ENCODE measurements around the gene NTMT1. TPM values are rescaled to one million over a fixed set of nuclear protein-coding genes. Genes with fewer than 3 reads are reported as not detected.

NTMT1 gene
- total and polyA plus RNA-seq, 2 donors: 23.9 to 33.2 TPM

GRCh38 chr9:129665814-129666520, 40.0 kb downstream of the NTMT1 start:
- Histone ChIP-seq H3K4me1 (ENCODE audit: control insufficient read depth in 2 of 2, insufficient read depth in 2 of 2, low read length in 2 of 2) (no peaks in the 10 kb centered on the region), H3K9me3 (ENCODE audit: control insufficient read depth in 2 of 2, insufficient read depth in 1 of 2, low read length in 1 of 2) (no peaks in the 10 kb centered on the region), H3K27ac (ENCODE audit: low read depth in 1 of 2, low read length in 1 of 2) (no peak overlapping the region), H3K27me3 (ENCODE audit: control insufficient read depth in 2 of 2, insufficient read depth in 1 of 2, low read length in 1 of 2) (peaks cover 38 to 84% of the 10 kb centered on the region in 2 donors), H3K36me3 (ENCODE audit: control insufficient read depth in 2 of 2, insufficient read depth in 2 of 2, low read length in 1 of 2) (no peaks in the 10 kb centered on the region), H3K4me3 (ENCODE audit: low read length in 2 of 2) (peak overlapping the region in 1 of 2 donors; percentile 36)
- no peak for DNase-seq (ENCODE audit: low read depth in 6 of 9, low spot score in 9 of 9)
- 8% methylated on average over 88 of the region's 88 CpGs for WGBS

- no peaks in the 10 kb centered on the region for H3K36me3 ChIP-seq (ENCODE audit: control insufficient read depth in 2 of 2, insufficient read depth in 2 of 2, low read length in 1 of 2)
- H3K9me3 ChIP-seq (ENCODE audit: control insufficient read depth in 2 of 2, insufficient read depth in 1 of 2, low read length in 1 of 2): no peaks in the 10 kb centered on the region
- no peak overlapping the region for H3K4me3 ChIP-seq (ENCODE audit: low read length in 2 of 2)
- H3K27me3 ChIP-seq (ENCODE audit: control insufficient read depth in 2 of 2, insufficient read depth in 1 of 2, low read length in 1 of 2): peaks cover 37 to 84% of the 10 kb centered on the region in 2 donors
- DNase-seq (ENCODE audit: low read depth in 6 of 9, low spot score in 9 of 9): no peak
- no peaks in the 10 kb centered on the region for H3K4me1 ChIP-seq (ENCODE audit: control insufficient read depth in 2 of 2, insufficient read depth in 2 of 2, low read length in 2 of 2)
- H3K27ac ChIP-seq (ENCODE audit: low read depth in 1 of 2, low read length in 1 of 2): no peak overlapping the region
- 43% methylated on average over 13 of the region's 13 CpGs for WGBS
Observed at GRCh38 chr9:129666575-129666974, 40.6 kb downstream of the NTMT1 start.

- DNase-seq (ENCODE audit: low read depth in 6 of 9, low spot score in 9 of 9): no peak
- Histone ChIP-seq H3K9me3 (ENCODE audit: control insufficient read depth in 2 of 2, insufficient read depth in 1 of 2, low read length in 1 of 2) (no peaks in the 10 kb centered on the region), H3K4me3 (ENCODE audit: low read length in 2 of 2) (no peak overlapping the region), H3K27me3 (ENCODE audit: control insufficient read depth in 2 of 2, insufficient read depth in 1 of 2, low read length in 1 of 2) (peaks cover 37 to 89% of the 10 kb centered on the region in 2 donors), H3K27ac (ENCODE audit: low read depth in 1 of 2, low read length in 1 of 2) (no peak overlapping the region), H3K36me3 (ENCODE audit: control insufficient read depth in 2 of 2, insufficient read depth in 2 of 2, low read length in 1 of 2) (no peaks in the 10 kb centered on the region), H3K4me1 (ENCODE audit: control insufficient read depth in 2 of 2, insufficient read depth in 2 of 2, low read length in 2 of 2) (no peaks in the 10 kb centered on the region)
- WGBS: 90% methylated on average over 11 of the region's 11 CpGs
Observed at GRCh38 chr9:129667378-129667777, 41.4 kb downstream of the NTMT1 start.

- no peaks in the 10 kb centered on the region for H3K9me3 ChIP-seq (ENCODE audit: control insufficient read depth in 2 of 2, insufficient read depth in 1 of 2, low read length in 1 of 2)
Observed at GRCh38 chr9:129667850-129668249, 41.9 kb downstream of the NTMT1 start.

GRCh38 chr9:129669141-129669718, 43.3 kb downstream of the NTMT1 start:
- Histone ChIP-seq H3K27ac (ENCODE audit: low read depth in 1 of 2, low read length in 1 of 2) (no peak overlapping the region), H3K4me1 (ENCODE audit: control insufficient read depth in 2 of 2, insufficient read depth in 2 of 2, low read length in 2 of 2) (no peaks in the 10 kb centered on the region), H3K9me3 (ENCODE audit: control insufficient read depth in 2 of 2, insufficient read depth in 1 of 2, low read length in 1 of 2) (no peaks in the 10 kb centered on the region), H3K36me3 (ENCODE audit: control insufficient read depth in 2 of 2, insufficient read depth in 2 of 2, low read length in 1 of 2) (no peaks in the 10 kb centered on the region), H3K4me3 (ENCODE audit: low read length in 2 of 2) (no peak overlapping the region), H3K27me3 (ENCODE audit: control insufficient read depth in 2 of 2, insufficient read depth in 1 of 2, low read length in 1 of 2) (peaks cover 35 to 81% of the 10 kb centered on the region in 2 donors)
- WGBS: 63% methylated on average over 17 of the region's 17 CpGs
- DNase-seq (ENCODE audit: low read depth in 6 of 9, low spot score in 9 of 9): no peak

More at GRCh38 chr9:129667850-129668249, 41.9 kb downstream of the NTMT1 start:
- Histone ChIP-seq H3K36me3 (ENCODE audit: control insufficient read depth in 2 of 2, insufficient read depth in 2 of 2, low read length in 1 of 2) (no peaks in the 10 kb centered on the region), H3K27ac (ENCODE audit: low read depth in 1 of 2, low read length in 1 of 2) (no peak overlapping the region), H3K4me3 (ENCODE audit: low read length in 2 of 2) (no peak overlapping the region), H3K27me3 (ENCODE audit: control insufficient read depth in 2 of 2, insufficient read depth in 1 of 2, low read length in 1 of 2) (peaks cover 37 to 87% of the 10 kb centered on the region in 2 donors), H3K4me1 (ENCODE audit: control insufficient read depth in 2 of 2, insufficient read depth in 2 of 2, low read length in 2 of 2) (no peaks in the 10 kb centered on the region)
- WGBS: 91% methylated on average over 9 of the region's 9 CpGs
- no peak for DNase-seq (ENCODE audit: low read depth in 6 of 9, low spot score in 9 of 9)

- H3K36me3 ChIP-seq (ENCODE audit: control insufficient read depth in 2 of 2, insufficient read depth in 2 of 2, low read length in 1 of 2): no peaks in the 10 kb centered on the region
- peaks cover 31 to 78% of the 10 kb centered on the region in 2 donors for H3K27me3 ChIP-seq (ENCODE audit: control insufficient read depth in 2 of 2, insufficient read depth in 1 of 2, low read length in 1 of 2)
- no peaks in the 10 kb centered on the region for H3K4me1 ChIP-seq (ENCODE audit: control insufficient read depth in 2 of 2, insufficient read depth in 2 of 2, low read length in 2 of 2)
- no peak overlapping the region for H3K4me3 ChIP-seq (ENCODE audit: low read length in 2 of 2)
- H3K27ac ChIP-seq (ENCODE audit: low read depth in 1 of 2, low read length in 1 of 2): no peak overlapping the region
- H3K9me3 ChIP-seq (ENCODE audit: control insufficient read depth in 2 of 2, insufficient read depth in 1 of 2, low read length in 1 of 2): no peaks in the 10 kb centered on the region
- no peak for DNase-seq (ENCODE audit: low read depth in 6 of 9, low spot score in 9 of 9)
- 94% methylated on average over 13 of the region's 13 CpGs for WGBS
Observed at GRCh38 chr9:129669946-129670345, 44.0 kb downstream of the NTMT1 start.

- H3K36me3 ChIP-seq (ENCODE audit: control insufficient read depth in 2 of 2, insufficient read depth in 2 of 2, low read length in 1 of 2): no peaks in the 10 kb centered on the region
- peaks cover 20 to 82% of the 10 kb centered on the region in 2 donors for H3K27me3 ChIP-seq (ENCODE audit: control insufficient read depth in 2 of 2, insufficient read depth in 1 of 2, low read length in 1 of 2)
- H3K9me3 ChIP-seq (ENCODE audit: control insufficient read depth in 2 of 2, insufficient read depth in 1 of 2, low read length in 1 of 2): no peaks in the 10 kb centered on the region
- no peak for DNase-seq (ENCODE audit: low read depth in 6 of 9, low spot score in 9 of 9)
- 94% methylated on average over 9 of the region's 9 CpGs for WGBS
- H3K27ac ChIP-seq (ENCODE audit: low read depth in 1 of 2, low read length in 1 of 2): no peak overlapping the region
- H3K4me3 ChIP-seq (ENCODE audit: low read length in 2 of 2): no peak overlapping the region
- H3K4me1 ChIP-seq (ENCODE audit: control insufficient read depth in 2 of 2, insufficient read depth in 2 of 2, low read length in 2 of 2): no peaks in the 10 kb centered on the region
Observed at GRCh38 chr9:129671065-129671464, 45.1 kb downstream of the NTMT1 start.

GRCh38 chr9:129671519-129671918, 45.6 kb downstream of the NTMT1 start:
- Histone ChIP-seq H3K27ac (ENCODE audit: low read depth in 1 of 2, low read length in 1 of 2) (no peak overlapping the region), H3K4me3 (ENCODE audit: low read length in 2 of 2) (no peak overlapping the region), H3K9me3 (ENCODE audit: control insufficient read depth in 2 of 2, insufficient read depth in 1 of 2, low read length in 1 of 2) (no peaks in the 10 kb centered on the region), H3K4me1 (ENCODE audit: control insufficient read depth in 2 of 2, insufficient read depth in 2 of 2, low read length in 2 of 2) (no peaks in the 10 kb centered on the region), H3K36me3 (ENCODE audit: control insufficient read depth in 2 of 2, insufficient read depth in 2 of 2, low read length in 1 of 2) (no peaks in the 10 kb centered on the region), H3K27me3 (ENCODE audit: control insufficient read depth in 2 of 2, insufficient read depth in 1 of 2, low read length in 1 of 2) (peaks cover 16 to 82% of the 10 kb centered on the region in 2 donors)
- no peak for DNase-seq (ENCODE audit: low read depth in 6 of 9, low spot score in 9 of 9)
- WGBS: 89% methylated on average over 7 of the region's 7 CpGs

- Histone ChIP-seq H3K4me1 (ENCODE audit: control insufficient read depth in 2 of 2, insufficient read depth in 2 of 2, low read length in 2 of 2) (no peaks in the 10 kb centered on the region), H3K27me3 (ENCODE audit: control insufficient read depth in 2 of 2, insufficient read depth in 1 of 2, low read length in 1 of 2) (peaks cover 7 to 81% of the 10 kb centered on the region in 2 donors), H3K9me3 (ENCODE audit: control insufficient read depth in 2 of 2, insufficient read depth in 1 of 2, low read length in 1 of 2) (no peaks in the 10 kb centered on the region), H3K4me3 (ENCODE audit: low read length in 2 of 2) (no peak overlapping the region), H3K27ac (ENCODE audit: low read depth in 1 of 2, low read length in 1 of 2) (no peak overlapping the region), H3K36me3 (ENCODE audit: control insufficient read depth in 2 of 2, insufficient read depth in 2 of 2, low read length in 1 of 2) (no peaks in the 10 kb centered on the region)
- WGBS: 92% methylated on average over 8 of the region's 8 CpGs
- no peak for DNase-seq (ENCODE audit: low read depth in 6 of 9, low spot score in 9 of 9)
Observed at GRCh38 chr9:129672702-129673101, 46.7 kb downstream of the NTMT1 start.
